ENCODE measurements around the gene PPP2R2C. TPM values are rescaled to one million over a fixed set of nuclear protein-coding genes. Genes with fewer than 3 reads are reported as not detected.

Gene PPP2R2C
- total RNA-seq, 1 donor from 2014 or later = 0.60 TPM

GRCh38 chr4:6367371-6367851 lies 105.0 kb downstream of the PPP2R2C start:
- DNase-seq (ENCODE audit: low read depth in 2 of 2) = no peak

- DNase-seq (ENCODE audit: low read depth in 2 of 2) = no peak
Measured at GRCh38 chr4:6366581-6366980, 105.8 kb downstream of the PPP2R2C start.

- DNase-seq (ENCODE audit: low read depth in 2 of 2) = no peak
Measured at GRCh38 chr4:6365545-6366086, 106.8 kb downstream of the PPP2R2C start.

GRCh38 chr4:6364581-6364980 lies 107.8 kb downstream of the PPP2R2C start:
- no peak for DNase-seq (ENCODE audit: low read depth in 2 of 2)

GRCh38 chr4:6364146-6364545 lies 108.3 kb downstream of the PPP2R2C start:
- no peak for DNase-seq (ENCODE audit: low read depth in 2 of 2)

GRCh38 chr4:6362896-6363295 lies 109.5 kb downstream of the PPP2R2C start:
- DNase-seq (ENCODE audit: low read depth in 2 of 2) = peak; percentile 48 to 52

- DNase-seq (ENCODE audit: low read depth in 2 of 2) = no peak
Measured at GRCh38 chr4:6362243-6362885, 110.0 kb downstream of the PPP2R2C start.

GRCh38 chr4:6361076-6361784 lies 111.2 kb downstream of the PPP2R2C start:
- DNase-seq (ENCODE audit: low read depth in 2 of 2) = no peak

- DNase-seq (ENCODE audit: low read depth in 2 of 2) = no peak
Measured at GRCh38 chr4:6360385-6360784, 112.0 kb downstream of the PPP2R2C start.

- DNase-seq (ENCODE audit: low read depth in 2 of 2) = no peak
Measured at GRCh38 chr4:6359536-6360308, 112.7 kb downstream of the PPP2R2C start.

- no peak for DNase-seq (ENCODE audit: low read depth in 2 of 2)
Measured at GRCh38 chr4:6357476-6357875, 114.9 kb downstream of the PPP2R2C start.

GRCh38 chr4:6356076-6356560 lies 116.3 kb downstream of the PPP2R2C start:
- no peak for DNase-seq (ENCODE audit: low read depth in 2 of 2)

- DNase-seq (ENCODE audit: low read depth in 2 of 2) = peak; percentile 18 to 60
Measured at GRCh38 chr4:6355052-6355451, 117.4 kb downstream of the PPP2R2C start.

- no peak for DNase-seq (ENCODE audit: low read depth in 2 of 2)
Measured at GRCh38 chr4:6354626-6355025, 117.8 kb downstream of the PPP2R2C start.

- no peak for DNase-seq (ENCODE audit: low read depth in 2 of 2)
Measured at GRCh38 chr4:6354119-6354518, 118.3 kb downstream of the PPP2R2C start.

GRCh38 chr4:6352031-6352692 lies 120.3 kb downstream of the PPP2R2C start:
- no peak for DNase-seq (ENCODE audit: low read depth in 2 of 2)

- no peak for DNase-seq (ENCODE audit: low read depth in 2 of 2)
Measured at GRCh38 chr4:6351246-6352000, 121.0 kb downstream of the PPP2R2C start.

- DNase-seq (ENCODE audit: low read depth in 2 of 2) = no peak
Measured at GRCh38 chr4:6350646-6351045, 121.8 kb downstream of the PPP2R2C start.

GRCh38 chr4:6349896-6350603 lies 122.4 kb downstream of the PPP2R2C start:
- no peak for DNase-seq (ENCODE audit: low read depth in 2 of 2)

- no peak for DNase-seq (ENCODE audit: low read depth in 2 of 2)
Measured at GRCh38 chr4:6348408-6348807, 124.0 kb downstream of the PPP2R2C start.
